Spleen (tissue), 11 donors: ENCODE data around the gene MUC13. TPM values are rescaled to one million over a fixed set of nuclear protein-coding genes. Genes with fewer than 3 reads are reported as not detected.
A peak's percentile ranks its signal among the peaks of the same experiment; 100 is the strongest.

Experiments
- DNase-seq: peaks from one replicate; pipeline ENCODE4 v3.0.0-alpha.2; 2020
- H3K27ac ChIP-seq, 8 donors: fragments of 200-600 bp; sonication (generic) in 7 of 8; 1 replicate in 4 of 8; 2 replicates in 4 of 8; pipeline versions ENCODE4 v1.5.0 to v1.8.0; 2016 to 2021; ENCODE audit warnings: inconsistent platforms in 4 of 8, mild to moderate bottlenecking in 4 of 8, moderate library complexity in 1 of 8
- H3K27me3 ChIP-seq, 7 donors: fragments of 200-600 bp; sonication (generic) in 6 of 7; replicated peaks in 1 of 7; 1 replicate in 4 of 7; 2 replicates in 3 of 7; pipeline versions ENCODE4 v1.5.0 to v1.8.0; 2016 to 2021; ENCODE audit warnings: inconsistent platforms in 3 of 7, mild to moderate bottlenecking in 1 of 7
- H3K36me3 ChIP-seq, 6 donors: fragments of 200-600 bp; sonication (generic) in 5 of 6; 1 replicate in 4 of 6; 2 replicates in 2 of 6; pipeline versions ENCODE4 v1.5.0 to v1.8.0; 2016 to 2021; ENCODE audit warnings: inconsistent platforms in 2 of 6
- H3K4me1 ChIP-seq, 6 donors: fragments of 200-600 bp; sonication (generic) in 5 of 6; 1 replicate in 3 of 6; 2 replicates in 3 of 6; pipeline versions ENCODE4 v1.5.0 to v1.8.0; 2016 to 2021; ENCODE audit warnings: inconsistent platforms in 3 of 6
- H3K4me3 ChIP-seq, 8 donors: fragments of 200-600 bp; sonication (generic) in 7 of 8; 1 replicate in 4 of 8; 2 replicates in 4 of 8; pipeline versions ENCODE4 v1.5.0 to v1.8.0; 2016 to 2021; ENCODE audit warnings: inconsistent platforms in 4 of 8, mild to moderate bottlenecking in 4 of 8, moderate library complexity in 2 of 8
- H3K9me3 ChIP-seq, 8 donors: fragments of 200-600 bp; sonication (generic) in 7 of 8; 1 replicate in 4 of 8; 2 replicates in 4 of 8; pipeline versions ENCODE4 v1.5.0 to v1.8.0; 2016 to 2021; ENCODE audit warnings: inconsistent platforms in 4 of 8
- POLR2A ChIP-seq, 3 donors: fragments of 450-650 bp; IDR thresholded peaks; one replicate each; pipeline ENCODE4 v1.5.1; 2017; ENCODE audit warnings: antibody characterized with exemption in 3 of 3, mild to moderate bottlenecking in 1 of 3
- POLR2AphosphoS5 ChIP-seq, 3 donors: sonication (generic); formaldehyde crosslinking; IDR thresholded peaks; one replicate each; pipeline ENCODE4 v1.5.1; 2017; ENCODE audit warnings: antibody characterized with exemption in 3 of 3
- WGBS, 5 donors: extraction: QIAGEN DNeasy Blood & Tissue Kit in 3 of 5; methylation state at CpG; one replicate each; pipeline versions ENCODE4 v1.1.5 to v1.1.7; 2013 to 2018; 5-methylcytosine and 5-hydroxymethylcytosine counted together
- intact Hi-C: fragments of 100-400 bp; cut with DNase I; formaldehyde crosslinking; loops from one replicate; pipeline ENCODE4 v1.15.0; 2023; ENCODE audit warnings: low total_unique reads
- polyA plus RNA-seq, 3 donors: library from polyadenylated mRNA; stranded (reverse); fragments of 200-250 nt; gene quantifications; one replicate each; pipeline ENCODE4 v1.2.1, GENCODE V29; 2013
- total RNA-seq, 7 donors: library from RNA; depleted of rRNA in 3 of 7; stranded (reverse); fragments of >200 nt in 3 of 7; fragmentation: NEBNext Ultra II Directional in 4 of 7; extraction: Animal tissue kit (Norgen Biotek cat#: 25700) in 4 of 7; gene quantifications; one replicate each; pipeline versions ENCODE4 v1.1.0 to v1.2.1, GENCODE V29; 2016 to 2021
- TF ChIP-seq, protein P1 (sequence below), 11 experiments: fragments of 200-600 bp in 7 of 11; fragments of 450-650 bp in 4 of 11; sonication (generic) in 4 of 11; IDR thresholded peaks in 8 of 11; conservative IDR thresholded peaks in 3 of 11; 1 replicate in 7 of 11; 2 replicates in 4 of 11; pipeline versions ENCODE4 v1.4.0 to v1.8.0; 2016 to 2021; ENCODE audit warnings: antibody characterized with exemption in 11 of 11, inconsistent platforms in 4 of 11, mild to moderate bottlenecking in 1 of 11
- donor health status: healthy with polysubstance abuse.
- donor health status: DM: no; HTN: no; CAD: no; lungs with moderate emphysema.
- donor health status: DM: no; HTN: no; CAD: no.
- donor health status: Bipolar disorder and iron deficiency.
- donor health status: healthy.
- donor health status: DM: no; HTN: no; CAD: no.
- donor health status: DM: yes; HTN: yes; CAD: no.

The MUC13 gene
- total and polyA plus RNA-seq, 10 donors = 0.06 to 0.93 (median 0.17) TPM; not detected in 4

DNA sequence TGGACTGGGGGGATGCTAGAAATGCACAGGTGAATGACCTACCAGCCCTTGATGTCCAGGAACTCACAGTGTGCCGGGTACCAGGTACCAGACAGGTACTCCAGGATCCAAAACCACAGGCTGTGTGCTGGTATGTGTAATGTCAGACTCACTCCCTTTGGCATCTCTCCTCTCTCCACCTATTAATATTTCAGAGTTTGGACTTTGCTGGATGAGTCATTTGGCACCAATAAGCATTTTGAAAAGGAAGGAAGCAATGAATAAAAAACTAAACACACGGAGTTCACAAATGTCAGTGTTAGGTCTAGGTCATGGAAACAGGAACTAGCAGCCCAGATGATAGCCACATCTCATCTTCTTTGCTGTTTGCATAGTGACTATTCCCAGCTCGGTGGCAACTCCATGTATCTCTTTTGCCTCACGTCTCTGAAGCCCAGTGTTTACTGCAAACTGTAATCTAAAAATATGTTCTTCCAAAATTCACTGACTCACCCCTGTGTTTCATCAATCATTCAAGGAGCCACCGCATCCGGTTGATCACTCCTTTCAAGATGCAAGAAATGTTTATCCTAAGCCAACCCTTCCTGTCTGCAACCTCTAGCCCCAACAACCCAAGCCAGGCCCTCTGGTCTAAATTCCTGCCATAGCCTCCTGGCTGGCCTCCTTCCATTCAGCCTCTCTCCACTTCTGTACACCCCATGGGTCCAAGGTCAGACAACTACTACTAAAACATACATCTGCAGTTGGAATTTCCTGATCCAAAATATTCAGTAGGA lies 55.8 kb downstream of the MUC13 start:
- Histone ChIP-seq H3K4me1 (peaks cover 24 to 68% (median 44%) of the 10 kb centered on the region in 6 donors), H3K9me3 (no peaks in the 10 kb centered on the region), H3K36me3 (no peaks in the 10 kb centered on the region), H3K27me3 (no peaks in the 10 kb centered on the region), H3K27ac (peak overlapping the region; percentile 16 to 78 (median 67)), H3K4me3 (no peak overlapping the region)
- intact Hi-C loops = no loop called here
- no peak for DNase-seq
- TF ChIP-seq POLR2AphosphoS5 (IDR thresholded peaks at IDR 0.05) (peak in 2 of 3 donors; percentile 14 to 72), POLR2A (IDR thresholded peaks at IDR 0.05) (no peak)
- 8 to 20% (median 12%) methylated on average over 6 of the region's 6 CpGs for WGBS, 5 donors

DNA sequence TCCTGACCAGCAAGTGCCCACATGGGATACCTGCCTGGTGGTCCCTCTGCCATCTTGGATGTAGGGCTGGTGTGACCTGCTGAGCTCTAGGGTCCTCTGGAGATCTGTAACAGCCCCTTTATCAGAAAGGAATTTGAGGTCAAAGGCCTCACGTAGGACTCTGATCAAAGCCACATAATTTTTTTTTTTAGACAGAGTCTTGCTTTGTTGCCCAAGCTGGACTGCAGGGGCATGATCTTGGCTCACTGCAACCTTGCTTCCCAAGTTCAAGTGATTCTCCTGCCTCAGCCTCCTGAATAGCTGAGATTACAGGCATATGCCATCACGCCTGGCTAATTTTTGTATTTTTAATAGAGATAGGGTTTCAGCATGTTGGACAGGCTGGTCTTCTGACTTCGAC lies 56.9 kb downstream of the MUC13 start:
- Histone ChIP-seq H3K4me3 (no peak overlapping the region), H3K4me1 (peaks cover 24 to 64% (median 42%) of the 10 kb centered on the region in 6 donors), H3K9me3 (no peaks in the 10 kb centered on the region), H3K36me3 (no peaks in the 10 kb centered on the region), H3K27ac (peak overlapping the region in 5 of 8 donors; percentile 54 to 77 (median 59)), H3K27me3 (no peaks in the 10 kb centered on the region)
- intact Hi-C loops = no loop called here
- no peak for TF ChIP-seq POLR2AphosphoS5 (IDR thresholded peaks at IDR 0.05)
- TF ChIP-seq, protein P1, sequence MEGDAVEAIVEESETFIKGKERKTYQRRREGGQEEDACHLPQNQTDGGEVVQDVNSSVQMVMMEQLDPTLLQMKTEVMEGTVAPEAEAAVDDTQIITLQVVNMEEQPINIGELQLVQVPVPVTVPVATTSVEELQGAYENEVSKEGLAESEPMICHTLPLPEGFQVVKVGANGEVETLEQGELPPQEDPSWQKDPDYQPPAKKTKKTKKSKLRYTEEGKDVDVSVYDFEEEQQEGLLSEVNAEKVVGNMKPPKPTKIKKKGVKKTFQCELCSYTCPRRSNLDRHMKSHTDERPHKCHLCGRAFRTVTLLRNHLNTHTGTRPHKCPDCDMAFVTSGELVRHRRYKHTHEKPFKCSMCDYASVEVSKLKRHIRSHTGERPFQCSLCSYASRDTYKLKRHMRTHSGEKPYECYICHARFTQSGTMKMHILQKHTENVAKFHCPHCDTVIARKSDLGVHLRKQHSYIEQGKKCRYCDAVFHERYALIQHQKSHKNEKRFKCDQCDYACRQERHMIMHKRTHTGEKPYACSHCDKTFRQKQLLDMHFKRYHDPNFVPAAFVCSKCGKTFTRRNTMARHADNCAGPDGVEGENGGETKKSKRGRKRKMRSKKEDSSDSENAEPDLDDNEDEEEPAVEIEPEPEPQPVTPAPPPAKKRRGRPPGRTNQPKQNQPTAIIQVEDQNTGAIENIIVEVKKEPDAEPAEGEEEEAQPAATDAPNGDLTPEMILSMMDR (IDR thresholded peaks at IDR 0.05 in 8 of 11, conservative IDR thresholded peaks at IDR 0.05 in 3 of 11) = no peak
- no peak for TF ChIP-seq POLR2A (IDR thresholded peaks at IDR 0.05)
- no peak for DNase-seq
- WGBS, 5 donors = 74 to 83% (median 80%) methylated on average over 3 of the region's 3 CpGs

DNA sequence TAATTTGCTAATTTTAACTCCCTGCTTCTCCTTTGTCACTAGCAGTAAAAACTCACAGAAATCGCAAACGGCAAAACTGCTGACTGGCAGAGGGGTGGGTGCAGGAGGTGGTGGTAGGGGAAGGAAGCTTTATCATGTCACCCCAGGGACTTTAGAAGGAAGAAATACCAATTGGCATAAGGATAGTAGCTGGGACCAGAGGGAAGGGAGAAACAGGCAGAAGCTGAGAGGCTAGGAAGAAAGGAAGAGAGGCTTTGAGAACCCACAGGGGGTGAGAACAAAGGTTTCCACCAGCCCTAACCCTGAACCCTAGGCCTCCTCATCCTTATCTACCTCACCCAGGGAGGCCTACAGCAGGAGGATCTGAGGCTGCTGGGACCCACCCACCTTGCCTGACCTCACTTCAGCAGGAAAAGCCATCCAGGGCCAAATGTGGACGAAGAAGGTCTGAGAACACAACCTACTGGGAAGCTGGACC lies 58.1 kb downstream of the MUC13 start:
- no peaks in the 10 kb centered on the region for H3K27me3 ChIP-seq
- intact Hi-C loops = no loop called here
- no peak for DNase-seq
- H3K27ac ChIP-seq = peak overlapping the region; percentile 18 to 71 (median 54)
- TF ChIP-seq, protein P1 (IDR thresholded peaks at IDR 0.05 in 8 of 11, conservative IDR thresholded peaks at IDR 0.05 in 3 of 11) = no peak
- peak in 2 of 3 donors; percentile 41 to 78 for TF ChIP-seq POLR2AphosphoS5 (IDR thresholded peaks at IDR 0.05)
- no peak overlapping the region for H3K4me3 ChIP-seq
- peaks cover 0 to 8% (median 0%) of the 10 kb centered on the region in 6 donors for H3K36me3 ChIP-seq
- WGBS, 5 donors = 22 to 32% (median 27%) methylated on average over 3 of the region's 3 CpGs
- H3K4me1 ChIP-seq = peaks cover 24 to 64% (median 38%) of the 10 kb centered on the region in 6 donors
- no peaks in the 10 kb centered on the region for H3K9me3 ChIP-seq

DNA sequence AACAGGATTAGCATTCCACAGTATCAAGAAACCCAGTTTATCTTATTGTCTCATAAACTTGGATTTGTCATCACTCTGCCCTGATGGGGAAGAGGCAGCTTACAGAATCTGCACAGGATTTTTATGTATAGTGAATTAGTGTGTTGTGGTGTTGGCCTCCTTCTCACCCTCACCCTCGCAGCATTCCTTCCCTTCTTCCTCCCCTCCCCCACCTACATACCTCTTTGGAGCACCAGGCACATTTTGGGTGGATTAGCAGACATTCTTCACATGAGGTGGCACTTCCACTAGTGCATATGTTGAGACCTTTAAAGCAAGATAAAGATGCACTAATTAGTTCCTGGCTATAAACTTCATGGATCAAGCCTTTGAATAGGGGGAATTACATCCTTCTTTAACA lies 61.3 kb downstream of the MUC13 start:
- Histone ChIP-seq H3K27me3 (peaks cover 0 to 8% (median 0%) of the 10 kb centered on the region in 7 donors), H3K9me3 (no peaks in the 10 kb centered on the region), H3K4me1 (peaks cover 11 to 37% (median 21%) of the 10 kb centered on the region in 6 donors), H3K36me3 (peaks cover 0 to 8% (median 0%) of the 10 kb centered on the region in 6 donors), H3K27ac (no peak overlapping the region), H3K4me3 (no peak overlapping the region)
- TF ChIP-seq POLR2A (IDR thresholded peaks at IDR 0.05) = no peak
- TF ChIP-seq, protein P1 (IDR thresholded peaks at IDR 0.05 in 8 of 11, conservative IDR thresholded peaks at IDR 0.05 in 3 of 11) = no peak
- no peak for TF ChIP-seq POLR2AphosphoS5 (IDR thresholded peaks at IDR 0.05)
- 70 to 95% (median 86%) methylated on average over 1 of the region's 1 CpG for WGBS, 5 donors
- no peak for DNase-seq
- intact Hi-C loops = no loop called here
